K562 (cell line): ENCODE measurements around the gene TRNAU1AP. TPM values are rescaled to one million over a fixed set of nuclear protein-coding genes. Genes with fewer than 3 reads are reported as not detected.

Experiments
- BCLAF1 ChIP-seq, 2 experiments: fragments of 450-650 bp in 1 of 2; IDR thresholded peaks; 2 replicates each; pipeline ENCODE4 v1.6.1; 2011 to 2017; ENCODE audit warnings: low read depth in 2 of 2, antibody characterized with exemption in 1 of 2, borderline replicate concordance in 1 of 2, low read length in 1 of 2, mild to moderate bottlenecking in 1 of 2, mixed read lengths in 1 of 2; ENCODE audit not compliant: control insufficient read depth in 1 of 2
- CEBPZ ChIP-seq: fragments of 150-350 bp; IDR thresholded peaks from 2 replicates; pipeline ENCODE4 v1.6.1; 2014; ENCODE audit warnings: low read depth, mild to moderate bottlenecking, low read length, borderline replicate concordance
- CHD4 ChIP-seq: fragments of 200-600 bp; sonication (generic); IDR thresholded peaks from 3 replicates; pipeline ENCODE4 v1.6.1; 2012; ENCODE audit warnings: low read depth, mild to moderate bottlenecking, mixed read lengths, low read length, inconsistent platforms; ENCODE audit not compliant: insufficient read depth, insufficient replicate concordance, poor library complexity, severe bottlenecking
- E2F4 ChIP-seq: sonication (generic); formaldehyde crosslinking; IDR thresholded peaks from 2 replicates; pipeline ENCODE4 v1.8.0; 2022; ENCODE audit warnings: mild to moderate bottlenecking, low read depth, missing genetic modification reagents
- ELF1 ChIP-seq: fragments of 200-800 bp; sonication (Bioruptor generic); IDR thresholded peaks from 2 replicates; pipeline ENCODE4 v1.6.1; 2016; ENCODE audit warnings: missing genetic modification characterization, missing compliant biosample characterization
- ETV6 ChIP-seq, 3 experiments: fragments of 150-350 bp in 1 of 3; sonication (generic) in 1 of 3; formaldehyde crosslinking in 1 of 3; IDR thresholded peaks; 2 replicates each; pipeline versions ENCODE4 v1.6.1 to v1.8.0; 2014 to 2022; ENCODE audit warnings: borderline replicate concordance in 2 of 3, low read depth in 2 of 3, antibody characterized with exemption in 1 of 3, low read length in 1 of 3, mild to moderate bottlenecking in 1 of 3, missing genetic modification reagents in 1 of 3
- HNRNPH1 ChIP-seq: fragments of 200-400 bp; formaldehyde crosslinking; optimal IDR thresholded peaks from 2 replicates; pipeline ENCODE3; 2017; ENCODE audit warnings: low read depth, mild to moderate bottlenecking, low read length, moderate library complexity
- POLR2AphosphoS5 ChIP-seq: IDR thresholded peaks from 2 replicates; pipeline ENCODE4 v1.6.1; 2011; ENCODE audit warnings: mild to moderate bottlenecking, low read depth, low read length, moderate library complexity; ENCODE audit not compliant: control insufficient read depth, insufficient read depth
- SIN3B ChIP-seq: fragments of 450-650 bp; IDR thresholded peaks from 2 replicates; pipeline ENCODE4 v1.6.1; 2017; ENCODE audit warnings: low read depth, mild to moderate bottlenecking, moderate library complexity
- U2AF1 ChIP-seq: fragments of 200-400 bp; formaldehyde crosslinking; optimal IDR thresholded peaks from 2 replicates; pipeline ENCODE3; 2017; ENCODE audit warnings: mild to moderate bottlenecking, low read depth, low read length, moderate library complexity
- ZBTB9 ChIP-seq: fragments of 450-650 bp; formaldehyde crosslinking; IDR thresholded peaks from 2 replicates; pipeline ENCODE4 v1.4.0; 2020; ENCODE audit warnings: mild to moderate bottlenecking, moderate library complexity
- ZNF668 ChIP-seq: fragments of 250-450 bp; sonication (Bioruptor Pico); IDR thresholded peaks from 2 replicates; pipeline ENCODE4 v1.8.0; 2022; ENCODE audit warnings: mild to moderate bottlenecking, inconsistent platforms
- ZNF740 ChIP-seq, 3 experiments: fragments of 200-800 bp in 1 of 3; sonication (Bioruptor generic) in 1 of 3; sonication (generic) in 1 of 3; formaldehyde crosslinking in 1 of 3; IDR thresholded peaks; 2 replicates each; pipeline versions ENCODE4 v1.6.1 to v1.8.0; 2016 to 2022; ENCODE audit warnings: mild to moderate bottlenecking in 2 of 3, missing compliant biosample characterization in 2 of 3, missing genetic modification characterization in 2 of 3, missing genetic modification reagents in 1 of 3
- polyA plus RNA-seq, 8 experiments: library from polyadenylated mRNA; depleted of rRNA in 4 of 8; stranded (reverse) in 5 of 8; unstranded in 3 of 8; fragments of >200 nt; fragmentation: Nextera tagmentation in 2 of 8; fragmentation: Illumina TruSeq in 1 of 8; extraction: Ambion mirVana in 2 of 8; extraction: Trizol in 1 of 8; gene quantifications; 2 replicates each; pipeline versions ENCODE4 v1.2.1 to v1.2.3, GENCODE V29; 2011 to 2014; ENCODE audit warnings: inconsistent platforms in 1 of 8, missing spikeins in 1 of 8
- total RNA-seq, 7 experiments: library from RNA; depleted of rRNA in 6 of 7; stranded (reverse); fragments of >200 nt in 6 of 7; fragmentation: Illumina TruSeq in 2 of 7; extraction: Trizol in 2 of 7; gene quantifications; 2 replicates each; pipeline versions ENCODE4 v1.2.1 to v1.2.3, GENCODE V29; 2011 to 2021; ENCODE audit warnings: low replicate concordance in 1 of 7

Gene TRNAU1AP
- total and polyA plus RNA-seq, 9 of the 15 experiments (the other 6 are each of a cell fraction or from before 2014, with no cell fraction given) = 34.9 to 110 (median 46.3) TPM

GRCh38 chr1:28518000-28518744, 34.7 kb upstream of the TRNAU1AP start (continued):
- 0 out of 4 replicates have a peak, but pooled peaks of 1 of the 2 experiments have one; percentile 7 for TF ChIP-seq BCLAF1 (IDR thresholded peaks at IDR 0.05; ENCODE audit: borderline replicate concordance in 1 of 2, control insufficient read depth in 1 of 2, low read depth in 2 of 2, low read length in 1 of 2)
- no peak for TF ChIP-seq ZNF668 (CRISPR knock-in tag)
- no peak for TF ChIP-seq HNRNPH1
- peak; percentile 90 for TF ChIP-seq ZBTB9 (CRISPR knock-in tag)
- TF ChIP-seq ZNF740 (CRISPR knock-in tag; IDR thresholded peaks at IDR 0.05) = no peak
- TF ChIP-seq ZNF740 (tag; IDR thresholded peaks at IDR 0.05) = peak in 1 of 2 experiments; percentile 70; a peak in 1 of 4 replicates
- TF ChIP-seq SIN3B = peak; percentile 74
- peak; percentile 93 for TF ChIP-seq E2F4 (CRISPR knock-in tag)
- peak; percentile 87 for TF ChIP-seq U2AF1
- TF ChIP-seq ELF1 (tag) = 0 out of 2 replicates have a peak, but pooled peaks have one; percentile 7
- TF ChIP-seq ETV6 (IDR thresholded peaks at IDR 0.05; ENCODE audit: borderline replicate concordance in 1 of 2, low read depth in 2 of 2, low read length in 1 of 2) = no peak
- TF ChIP-seq ETV6 (CRISPR knock-in tag; IDR thresholded peaks at IDR 0.05; ENCODE audit: borderline replicate concordance) = 0 out of 2 replicates have a peak, but pooled peaks have one; percentile 49
- TF ChIP-seq CHD4 = no peak
- peak; percentile 73 for TF ChIP-seq POLR2AphosphoS5
- no peak for TF ChIP-seq CEBPZ
